GM12891 (cell line): ENCODE measurements around the gene RNF220.

Experiments used
- PAX5 ChIP-seq: IDR thresholded peaks from 2 replicates; pipeline ENCODE4 v1.6.1; 2011; ENCODE audit warnings: low read length, moderate library complexity, mild to moderate bottlenecking; ENCODE audit not compliant: insufficient read depth, severe bottlenecking
- POLR2AphosphoS5 ChIP-seq: IDR thresholded peaks from 2 replicates; pipeline ENCODE4 v1.6.1; 2011; ENCODE audit warnings: low read depth, low read length, control low read depth

- TF ChIP-seq POLR2AphosphoS5 (no peak), PAX5 (no peak)
Observed at GRCh38 chr1:44543064-44543744, 138.1 kb downstream of the RNF220 start.
